DMS53 treated with DMSO at 0.1 percent for 48 hours (cell line): ENCODE measurements around the gene MDK.

Experiments used
- DNase-seq: peaks from one replicate; lab custom pipeline; 2025; ENCODE audit not compliant: unreplicated experiment; lab: John Stamatoyannopoulos, UW

MDK gene

DNA sequence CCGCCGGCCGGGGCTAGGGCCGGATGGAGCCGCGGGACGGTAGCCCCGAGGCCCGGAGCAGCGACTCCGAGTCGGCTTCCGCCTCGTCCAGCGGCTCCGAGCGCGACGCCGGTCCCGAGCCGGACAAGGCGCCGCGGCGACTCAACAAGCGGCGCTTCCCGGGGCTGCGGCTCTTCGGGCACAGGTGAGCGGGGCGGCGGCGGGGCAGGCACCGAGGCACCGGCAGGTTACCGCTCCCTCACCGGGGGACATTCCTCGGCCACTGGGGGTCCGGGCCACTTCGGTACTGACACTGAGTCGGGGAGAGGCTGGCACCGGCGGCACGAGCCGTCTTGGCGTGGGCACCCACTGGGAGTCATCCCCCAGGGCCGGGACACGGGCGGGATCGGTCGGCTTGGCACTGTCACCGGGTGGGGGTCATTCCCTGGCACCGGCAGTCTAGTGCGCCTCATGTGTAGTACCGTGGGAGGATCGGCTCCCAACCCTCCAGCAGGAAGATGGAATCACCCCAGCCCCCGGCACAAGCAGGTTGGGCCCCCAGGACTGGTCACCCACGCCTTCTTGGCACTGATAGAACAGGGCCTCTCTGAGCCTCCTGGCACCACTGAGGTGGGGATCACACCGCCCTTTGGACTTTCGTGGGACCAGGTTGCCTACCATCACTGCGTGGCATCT lies 33.7 kb upstream of the MDK start:
- no peak for DNase-seq

DNA sequence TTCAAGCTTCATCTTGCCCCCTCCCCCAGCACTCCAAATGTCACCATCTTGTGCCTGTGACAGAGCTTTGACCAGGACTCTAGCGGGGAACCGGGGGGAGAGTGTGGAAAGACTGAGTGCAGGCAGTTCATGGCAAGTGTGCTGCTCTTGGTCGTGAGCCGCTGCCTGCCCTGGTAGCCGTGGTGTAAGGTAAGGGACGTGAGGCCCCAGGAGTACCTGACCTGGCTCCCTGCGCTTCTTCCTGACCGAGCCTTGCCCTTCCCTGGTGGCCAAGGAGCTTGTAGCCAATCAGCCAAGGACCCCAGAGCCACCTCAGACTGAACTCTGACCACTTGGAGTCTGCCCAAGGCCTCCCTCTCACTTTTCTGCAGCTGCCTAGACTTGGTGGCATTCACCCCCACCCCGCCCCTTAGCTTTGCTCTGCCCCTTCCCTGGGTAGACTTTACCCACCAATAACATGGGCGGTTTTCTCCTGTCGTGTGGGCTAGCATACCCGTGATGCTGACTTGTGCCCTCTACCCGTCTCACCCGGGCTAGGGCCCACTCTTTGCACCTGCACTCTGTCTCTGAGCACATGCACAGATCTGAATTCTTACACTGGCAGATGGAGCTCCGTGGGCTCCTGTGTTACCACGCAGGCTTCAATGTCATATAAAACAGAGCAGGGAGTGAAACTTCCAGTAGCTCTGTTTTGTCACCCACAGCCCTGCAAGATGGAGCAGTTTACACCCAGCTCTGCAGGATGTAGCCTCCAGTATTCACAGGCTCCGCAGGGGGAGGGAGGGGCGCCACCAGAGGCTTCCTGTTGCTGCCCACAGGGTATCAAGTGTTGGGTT lies 32.7 kb upstream of the MDK start:
- DNase-seq = no peak

DNA sequence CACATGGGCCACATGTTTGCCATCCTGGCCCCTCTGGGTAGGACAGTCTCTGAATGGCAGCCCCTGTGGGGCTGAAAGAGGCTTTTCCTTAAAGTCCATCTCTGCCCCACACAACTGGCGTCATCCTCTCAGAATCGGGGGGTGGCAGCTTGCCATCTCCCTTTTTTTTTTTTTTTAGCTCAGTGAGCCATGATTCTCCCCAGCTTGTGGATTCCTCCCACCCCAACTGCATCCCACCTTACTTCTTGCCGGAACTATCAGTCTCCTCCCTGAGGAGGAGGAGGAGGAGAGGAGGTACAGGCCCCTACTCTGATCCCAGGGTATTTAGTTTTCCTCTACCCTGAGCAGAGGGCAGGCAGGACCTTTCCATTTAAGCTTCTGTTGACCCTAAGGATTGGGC lies 30.8 kb upstream of the MDK start:
- DNase-seq = no peak

DNA sequence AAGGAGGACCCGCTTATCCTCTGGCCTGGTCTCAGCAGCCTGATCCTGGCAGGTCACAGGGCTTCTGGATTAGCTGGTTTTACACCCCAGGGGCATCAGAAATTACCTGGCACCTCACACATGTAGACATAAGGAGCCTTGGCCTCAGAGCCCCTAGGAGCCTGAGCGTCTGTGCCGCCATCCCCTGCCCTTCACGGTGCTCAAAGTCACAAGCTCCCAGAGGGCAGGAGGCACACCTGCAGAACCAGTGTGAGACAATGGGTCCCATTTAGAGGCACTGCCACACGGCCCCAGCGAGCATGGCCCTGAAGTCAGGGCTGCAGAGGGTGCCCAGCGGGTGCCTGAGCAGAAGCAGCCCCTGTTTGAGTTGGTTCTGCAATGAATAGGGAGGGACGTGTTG lies 30.3 kb upstream of the MDK start:
- DNase-seq = no peak

DNA sequence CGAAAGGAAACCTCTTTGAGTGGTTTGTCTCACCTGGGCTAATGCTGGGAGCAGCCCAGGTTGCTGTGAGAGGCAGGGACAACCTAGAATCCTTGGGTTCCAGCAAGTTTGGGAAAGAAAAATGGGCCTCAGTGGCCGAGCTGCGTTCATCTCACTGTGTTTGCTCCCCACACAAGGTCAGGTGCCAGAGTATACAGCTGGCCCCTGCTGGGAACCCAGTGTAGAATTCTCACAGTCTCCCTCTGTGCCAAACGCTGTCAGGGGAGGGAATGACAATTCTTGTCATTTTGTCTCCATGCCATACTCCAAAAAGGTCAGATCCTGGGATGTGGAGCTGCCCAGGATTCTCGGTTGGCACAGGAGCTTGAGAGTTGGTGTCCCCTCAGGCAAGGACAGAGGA lies 29.9 kb upstream of the MDK start:
- DNase-seq = no peak

DNA sequence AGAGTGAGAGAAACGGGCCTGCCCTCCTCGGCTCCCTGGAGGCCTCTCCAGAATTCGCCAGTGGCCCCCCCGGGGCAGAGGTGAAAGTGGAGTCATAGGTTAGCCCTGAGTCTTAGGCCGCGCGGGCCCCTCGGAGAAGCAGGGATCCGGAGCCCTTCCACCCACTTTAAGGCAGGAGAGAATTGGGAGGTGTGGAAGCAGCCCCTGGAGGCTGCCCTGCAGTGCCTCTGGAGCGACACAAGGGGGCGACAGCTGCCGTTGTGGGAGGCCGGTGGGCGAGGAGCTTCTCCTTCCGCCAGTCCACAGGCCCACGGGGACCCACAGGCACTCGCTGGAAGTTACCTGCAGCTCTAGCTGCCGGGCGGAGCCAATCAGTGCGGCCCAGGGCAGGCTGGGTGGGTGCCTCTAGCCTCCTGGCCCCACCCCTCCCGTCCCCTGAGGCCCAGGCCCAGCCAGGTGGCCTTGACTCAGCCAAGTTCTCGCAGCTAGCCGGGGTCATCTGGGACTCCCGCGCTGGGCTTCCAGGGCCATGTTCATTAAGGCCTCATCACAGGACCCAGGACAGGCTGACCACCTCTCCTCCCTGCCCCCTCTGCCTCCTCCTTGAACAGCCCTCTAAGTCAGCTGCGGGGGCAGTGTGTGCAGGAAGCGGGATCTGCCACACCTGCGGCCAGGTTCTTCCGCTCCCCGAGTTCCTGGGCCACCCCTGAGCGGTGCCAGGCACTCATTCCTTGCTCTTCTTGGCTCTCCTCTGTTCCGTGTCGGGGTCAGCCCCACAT lies 29.2 kb upstream of the MDK start:
- no peak for DNase-seq

DNA sequence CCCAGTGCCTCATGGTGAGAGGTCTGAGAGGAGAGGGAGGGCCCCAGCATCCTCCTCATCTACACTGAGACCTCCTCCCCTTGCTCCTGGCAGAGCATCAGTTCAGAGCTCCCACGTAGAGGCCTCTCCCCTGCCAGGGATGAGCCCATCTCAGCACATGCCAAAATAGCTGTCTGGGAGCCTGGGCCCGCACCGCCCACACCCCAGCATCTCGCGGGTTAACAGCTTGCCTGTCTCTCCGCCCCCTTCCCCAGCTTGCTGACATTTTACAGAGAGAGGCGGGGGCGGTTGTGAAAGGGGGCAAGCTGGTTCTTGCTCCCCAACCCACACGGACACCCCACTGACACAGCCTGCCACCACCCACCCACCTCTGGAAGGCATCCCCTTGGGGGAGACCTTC lies 27.8 kb upstream of the MDK start:
- DNase-seq = no peak

DNA sequence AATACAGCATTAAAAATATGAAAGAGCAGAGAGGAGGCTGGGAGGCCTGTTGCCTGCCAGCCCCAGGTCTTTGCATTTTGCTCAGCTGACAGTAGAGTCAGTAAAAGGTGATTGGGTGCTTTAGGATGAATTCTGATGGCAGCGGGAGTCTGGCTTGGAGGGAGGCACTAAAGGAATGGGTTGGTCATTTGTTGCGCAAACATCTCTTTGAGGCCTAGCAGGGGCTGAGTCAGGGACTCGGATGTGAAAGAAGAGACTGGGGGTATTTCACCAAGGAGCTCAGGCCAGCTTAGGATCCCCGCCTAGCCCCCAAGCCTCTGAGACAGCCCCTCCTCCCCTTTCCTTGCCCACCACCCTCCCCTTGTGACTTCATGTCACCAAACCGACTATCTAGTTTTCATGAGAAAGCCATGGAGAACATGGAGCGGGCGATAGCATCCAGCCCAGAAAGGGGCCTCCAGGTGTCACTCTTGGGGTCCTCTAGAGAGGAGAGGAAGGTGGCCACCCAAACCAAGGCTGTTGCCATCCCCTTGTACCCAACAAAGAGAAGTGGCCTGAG lies 24.5 kb upstream of the MDK start:
- no peak for DNase-seq

DNA sequence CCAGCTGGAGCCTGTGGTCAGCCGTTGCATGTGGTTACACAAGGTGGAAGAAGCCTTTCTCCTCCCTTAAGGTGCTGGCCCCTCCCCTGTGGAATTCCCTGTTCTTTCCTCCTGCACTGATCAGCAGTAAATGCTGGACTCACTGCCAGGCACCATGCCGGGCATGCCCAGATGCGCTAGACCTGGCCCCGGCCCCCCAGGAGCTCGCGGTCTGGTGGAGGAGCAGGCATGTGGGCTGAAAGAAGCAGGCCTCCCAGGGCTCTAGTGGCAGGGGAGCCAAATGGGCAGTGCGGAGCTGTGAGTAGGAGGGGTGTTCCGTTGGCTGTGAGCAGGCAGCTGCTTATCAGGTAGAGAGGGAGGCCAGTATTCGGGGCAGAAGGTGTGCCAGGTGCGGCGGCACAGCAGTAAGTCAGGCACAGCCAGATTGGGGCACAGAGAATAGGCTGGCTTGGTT lies 24.0 kb upstream of the MDK start:
- no peak for DNase-seq

DNA sequence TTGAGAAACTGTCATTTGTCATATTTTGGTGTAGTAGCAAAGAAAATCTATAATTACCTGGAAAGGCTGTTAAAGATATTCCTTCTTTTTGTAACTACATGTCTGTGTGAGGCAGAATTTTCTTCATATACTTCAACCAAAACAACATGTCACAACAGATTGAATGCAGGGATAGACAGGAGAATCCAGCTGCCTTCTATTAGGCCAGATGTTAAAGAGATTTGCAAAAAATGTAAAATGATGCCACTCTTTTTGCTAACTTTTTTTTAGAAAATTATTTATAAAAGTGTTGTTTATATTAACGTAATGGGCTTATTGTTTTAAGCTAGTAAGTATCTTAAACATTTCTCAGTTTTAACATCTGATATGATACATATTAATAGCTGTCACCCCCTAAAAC lies 21.5 kb upstream of the MDK start:
- no peak for DNase-seq

DNA sequence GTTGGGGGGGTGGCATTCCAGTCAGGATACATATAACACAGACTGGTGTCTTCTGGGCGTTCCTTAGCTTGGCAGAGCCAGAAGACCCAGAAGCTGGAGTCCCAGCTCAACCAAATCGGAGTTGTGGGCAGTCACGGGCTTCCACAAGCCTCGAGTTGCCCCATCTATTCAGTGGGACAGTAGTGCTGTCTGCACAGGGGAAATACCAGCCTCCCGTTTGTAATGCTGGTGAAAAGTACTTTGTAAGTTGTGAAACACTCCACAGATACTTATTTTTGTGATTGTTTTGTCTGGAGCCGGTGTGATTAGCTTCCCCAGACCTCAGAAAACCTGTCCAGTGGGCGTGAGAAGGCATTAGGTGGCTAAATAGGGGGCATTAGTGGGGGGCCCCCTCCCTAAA lies 20.6 kb upstream of the MDK start:
- no peak for DNase-seq

DNA sequence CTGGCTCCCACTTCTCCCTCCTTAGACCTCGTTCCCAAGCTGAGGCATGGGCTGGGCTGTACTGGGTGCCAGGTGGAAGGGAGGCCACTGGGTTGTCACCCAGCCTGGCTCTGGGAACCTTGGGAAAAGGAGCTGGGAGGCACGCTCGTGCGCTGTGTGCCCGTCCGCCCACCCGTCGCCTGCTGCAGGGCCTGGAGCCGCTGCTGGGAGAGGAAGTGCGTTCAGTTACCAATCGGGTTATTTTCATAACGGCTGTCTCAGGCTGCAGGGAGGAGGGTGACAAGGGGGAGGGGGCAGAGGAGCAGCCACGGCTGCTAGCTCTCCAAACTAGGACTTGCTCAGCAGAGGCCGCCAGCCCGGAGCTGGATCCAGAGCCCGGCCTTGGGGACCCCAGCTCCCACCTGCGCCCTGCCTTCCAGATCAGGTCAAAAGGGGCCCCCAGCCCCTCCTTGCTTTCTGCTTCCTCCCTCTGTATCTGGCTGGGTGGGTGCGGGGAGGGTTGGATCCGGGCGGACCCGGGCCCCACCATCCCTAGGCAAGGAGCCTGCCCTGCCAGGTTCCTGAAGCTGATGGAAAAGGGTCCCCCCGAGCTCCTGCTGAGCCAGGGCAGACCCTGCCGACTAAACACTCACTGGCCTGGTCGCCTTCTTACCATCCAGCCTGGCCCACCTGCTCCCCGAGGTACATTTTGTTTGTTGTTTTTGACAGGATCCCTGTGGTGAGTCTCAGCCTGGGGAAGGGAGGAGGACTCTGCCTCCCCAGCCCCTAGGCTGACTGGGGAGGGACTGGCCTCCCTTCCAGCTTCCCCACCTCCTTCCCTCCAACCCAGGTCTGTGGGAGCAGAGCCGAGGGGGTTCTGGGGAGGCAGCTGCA lies 19.9 kb upstream of the MDK start:
- no peak for DNase-seq

DNA sequence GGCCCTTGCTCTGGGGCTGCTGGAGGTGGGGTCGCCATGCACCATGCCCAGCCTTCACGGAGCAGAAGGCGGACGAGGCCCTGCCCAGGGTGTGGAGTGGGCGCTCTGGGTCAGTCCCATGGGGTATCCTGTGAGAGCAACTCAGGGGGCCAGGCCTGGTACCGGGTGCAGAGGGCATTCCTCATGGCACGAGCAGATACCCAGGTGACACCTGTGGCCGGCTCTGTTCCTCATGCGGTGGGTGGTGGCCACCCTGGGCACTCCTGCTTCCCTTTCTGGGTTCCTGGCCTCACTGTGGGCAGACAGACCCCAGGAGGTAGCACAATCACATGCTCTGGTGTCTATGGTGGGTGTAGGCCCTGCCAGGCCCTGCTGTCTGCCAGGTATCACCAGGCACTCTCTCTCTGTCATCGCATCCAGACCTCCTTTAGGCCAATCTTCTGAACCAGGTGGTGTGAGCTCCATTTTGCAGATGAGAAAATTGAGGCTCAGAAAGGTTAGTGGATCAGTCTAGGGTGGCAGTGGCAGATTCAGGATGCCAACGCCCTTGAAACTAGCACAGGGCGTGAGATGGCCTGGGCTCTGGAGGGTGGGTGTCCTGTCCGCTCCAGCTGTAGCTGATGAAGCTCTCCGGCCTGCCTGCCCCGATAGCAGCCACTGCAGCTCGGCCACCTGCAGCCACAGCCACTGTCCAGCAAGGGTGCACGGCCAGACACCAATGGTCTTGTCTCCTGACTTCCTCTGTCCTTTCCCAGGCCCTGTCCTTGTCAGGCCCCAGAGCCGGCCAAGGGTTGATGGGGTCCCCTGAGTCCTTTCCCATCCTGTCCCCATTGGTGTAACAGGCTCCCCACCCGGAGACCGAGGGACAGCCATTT lies 19.1 kb upstream of the MDK start:
- DNase-seq = no peak

DNA sequence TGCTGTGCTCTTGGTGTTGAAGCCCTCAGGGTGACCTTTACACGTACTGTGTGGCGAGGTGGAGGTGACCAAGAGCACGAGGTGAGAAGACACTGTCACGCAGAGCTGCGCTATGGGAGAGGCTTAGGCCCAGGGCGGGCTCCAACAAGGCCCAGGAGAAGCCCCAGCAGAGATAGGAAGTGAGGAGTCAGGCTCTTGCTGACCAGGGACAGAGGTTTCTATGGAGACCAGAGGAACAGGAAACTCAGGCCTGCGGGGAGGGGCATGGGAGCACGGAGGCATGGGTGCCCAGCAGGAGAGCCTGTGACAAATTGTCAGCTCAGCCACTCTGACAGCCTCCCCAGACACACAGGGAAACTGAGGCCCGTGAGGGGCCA lies 18.4 kb upstream of the MDK start:
- DNase-seq = peak; percentile 43

DNA sequence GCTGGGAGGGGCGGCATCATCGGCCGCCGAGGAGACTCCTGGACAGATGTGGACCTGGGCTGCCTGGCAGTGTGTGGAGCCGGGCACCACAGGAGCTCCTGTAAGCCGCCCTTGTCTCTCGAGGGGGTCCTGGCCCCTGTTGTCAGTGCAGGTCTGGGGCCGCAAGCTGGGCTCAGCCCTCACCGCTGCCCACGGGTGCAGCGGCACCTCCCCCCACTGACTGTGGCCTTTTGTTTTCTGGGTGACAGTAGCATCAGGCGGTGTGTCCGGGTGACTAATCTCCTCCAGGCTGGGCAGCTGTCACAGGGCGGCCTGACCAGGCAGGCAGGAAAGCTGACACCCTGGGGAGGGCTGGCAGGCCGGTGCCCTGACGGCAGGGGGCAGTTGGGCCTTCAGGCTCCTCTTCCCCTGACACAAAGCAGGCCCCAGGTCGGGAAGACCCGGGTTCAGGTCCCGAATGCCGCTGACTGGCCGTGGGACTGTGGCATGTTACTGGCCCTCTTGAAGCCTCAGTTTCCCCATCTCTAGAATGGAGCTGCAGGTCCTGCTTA lies 17.9 kb upstream of the MDK start:
- DNase-seq = peak; percentile 14

DNA sequence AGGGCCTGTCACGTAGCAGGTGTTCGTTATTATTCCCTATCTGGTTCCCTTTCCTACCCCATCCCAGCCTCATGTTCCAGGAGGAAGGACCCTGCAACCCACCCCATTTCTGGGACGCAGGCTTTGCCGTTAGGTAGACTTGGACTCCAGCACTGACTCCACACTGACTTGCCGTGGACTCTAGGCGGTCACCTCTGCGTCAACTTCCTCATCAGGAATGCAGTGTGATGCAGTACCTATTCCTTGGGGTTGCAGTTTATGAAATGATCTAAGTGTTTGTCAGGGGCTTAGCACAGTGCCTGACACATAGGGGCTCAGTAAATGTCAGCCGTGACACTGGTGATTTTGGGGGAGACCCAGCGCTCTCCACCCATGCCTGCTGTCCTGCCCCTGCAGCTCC lies 17.4 kb upstream of the MDK start:
- DNase-seq = no peak

DNA sequence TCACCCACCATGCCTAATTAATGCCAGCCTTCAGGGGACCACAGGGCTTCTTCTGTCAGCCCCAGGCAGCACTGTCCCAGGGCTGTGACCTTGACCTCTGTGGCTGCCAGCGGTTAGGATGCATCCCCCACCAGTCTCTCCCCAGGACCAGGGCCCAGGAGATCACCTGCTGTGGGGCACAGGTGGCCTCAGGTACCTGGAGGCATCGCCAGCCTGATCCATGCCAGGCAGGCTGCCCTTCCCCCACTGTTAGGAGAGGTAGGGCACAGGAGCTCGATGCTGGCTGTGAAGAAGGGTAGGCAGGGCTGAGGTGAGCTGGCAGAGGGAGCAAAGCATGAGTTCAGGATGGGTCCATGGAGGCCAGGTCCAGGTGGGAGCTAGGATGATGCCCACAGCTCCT lies 16.7 kb upstream of the MDK start:
- no peak for DNase-seq

DNA sequence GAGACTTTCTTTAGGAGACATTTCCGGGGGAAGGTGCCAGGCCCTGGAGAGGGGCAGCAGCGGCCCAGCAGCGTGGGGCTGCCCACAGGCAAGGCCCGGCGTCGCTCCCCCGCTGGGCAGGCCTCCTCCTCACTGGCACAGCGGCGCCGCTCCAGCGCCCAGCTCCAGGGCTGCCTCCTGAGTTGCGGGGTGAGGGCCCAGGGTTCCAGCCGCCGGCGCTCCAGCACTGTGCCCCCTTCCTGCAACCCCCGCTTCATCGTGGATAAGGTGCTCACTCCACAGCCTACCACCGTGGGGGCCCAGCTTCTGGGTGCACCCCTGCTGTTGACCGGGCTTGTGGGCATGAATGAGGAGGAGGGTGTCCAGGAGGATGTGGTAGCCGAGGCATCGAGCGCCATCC lies 15.2 kb upstream of the MDK start:
- no peak for DNase-seq

DNA sequence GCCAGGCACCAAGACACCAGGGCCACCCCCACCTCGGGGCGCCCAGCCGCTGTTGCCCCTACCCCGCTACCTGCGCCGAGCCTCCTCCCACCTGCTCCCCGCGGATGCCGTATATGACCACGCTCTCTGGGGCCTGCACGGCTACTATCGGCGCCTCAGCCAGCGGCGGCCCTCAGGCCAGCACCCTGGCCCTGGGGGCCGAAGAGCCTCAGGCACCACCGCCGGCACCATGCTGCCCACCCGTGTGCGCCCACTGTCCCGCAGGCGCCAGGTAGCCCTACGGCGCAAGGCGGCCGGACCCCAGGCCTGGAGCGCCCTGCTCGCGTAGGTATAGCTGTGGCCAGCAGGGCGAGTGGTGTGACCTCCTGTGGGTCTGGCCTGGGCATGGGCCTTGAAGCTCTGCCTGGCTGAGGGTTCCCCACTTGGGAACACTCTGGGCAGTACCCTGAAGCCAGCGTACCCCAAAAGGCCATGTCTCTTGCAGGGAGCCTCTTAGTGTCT lies 14.8 kb upstream of the MDK start:
- DNase-seq = no peak
